Adrenal gland (tissue), 5 donors: ENCODE measurements around the gene PCDH9.

Experiments used
- CTCF ChIP-seq, 6 experiments: fragments of 450-650 bp in 4 of 6; fragments of 200-600 bp in 2 of 6; sonication (generic) in 1 of 6; IDR thresholded peaks; 1 replicate in 5 of 6; 2 replicates in 1 of 6; pipeline versions ENCODE4 v1.5.1 to v1.8.0; 2016 to 2021; ENCODE audit warnings: antibody characterized with exemption in 6 of 6, mild to moderate bottlenecking in 2 of 6, moderate library complexity in 1 of 6
- POLR2A ChIP-seq, 2 donors: fragments of 450-650 bp; IDR thresholded peaks; one replicate each; pipeline ENCODE4 v1.6.1; 2017; ENCODE audit warnings: antibody characterized with exemption in 2 of 2, mild to moderate bottlenecking in 2 of 2, moderate library complexity in 1 of 2
- donor health status: DM: no; HTN: no; CAD: no.

DNA sequence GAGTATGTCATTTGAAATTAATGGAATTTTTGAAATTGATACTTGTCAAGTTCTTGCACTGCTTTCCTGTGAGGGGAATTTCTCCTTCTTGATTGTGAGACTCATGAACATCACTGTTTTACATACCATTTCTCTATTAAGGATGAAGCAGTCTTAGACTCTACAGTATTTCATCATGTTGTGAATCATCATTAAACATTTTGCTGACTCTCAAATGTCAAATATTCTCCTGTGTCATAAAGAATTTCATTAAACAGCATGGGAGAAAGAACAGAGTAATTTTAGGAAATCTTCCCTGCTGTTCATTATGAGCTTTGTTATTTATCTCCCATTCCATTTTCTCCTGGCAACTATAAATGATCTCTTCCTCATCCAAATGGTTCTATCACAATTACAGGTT, 729.0 kb downstream of the PCDH9 start:
- TF ChIP-seq CTCF (IDR thresholded peaks at IDR 0.05) (no peak), POLR2A (IDR thresholded peaks at IDR 0.05) (no peak)
